ENCODE data around the gene TRAPPC3.

TRAPPC3 gene

GRCh38 chr1:36172983-36173382, 23.7 kb upstream of the TRAPPC3 start (continued):
- TF ChIP-seq PRDM2 (tag by site-specific recombination; IDR thresholded peaks at IDR 0.05; ENCODE audit: borderline replicate concordance): no peak
- no peak for TF ChIP-seq ZNF777 (tag by site-specific recombination; IDR thresholded peaks at IDR 0.05; ENCODE audit: borderline replicate concordance)
- no peak for TF ChIP-seq ZFP69B (tag by site-specific recombination; IDR thresholded peaks at IDR 0.05)
- no peak for TF ChIP-seq ELK4 (IDR thresholded peaks at IDR 0.05; ENCODE audit: borderline replicate concordance, low read depth, low read length)
- TF ChIP-seq ZEB2 (tag by site-specific recombination; IDR thresholded peaks at IDR 0.05): no peak
- no peak for TF ChIP-seq ZNF558 (tag by site-specific recombination; IDR thresholded peaks at IDR 0.05)
- TF ChIP-seq KLF9 (tag by site-specific recombination; IDR thresholded peaks at IDR 0.05; ENCODE audit: low read depth): no peak

GRCh38 chr1:36172017-36172747, 22.9 kb upstream of the TRAPPC3 start:
- Histone ChIP-seq H3K27ac (ENCODE audit: extremely low read depth, low read depth, low read length) (no peak overlapping the region), H3K36me3 (ENCODE audit: control insufficient read depth in 2 of 2, insufficient read depth in 1 of 2, low read length in 2 of 2) (peaks cover 12 to 94% of the 10 kb centered on the region in 2 experiments)
- CTCF ChIA-PET: interaction anchor here (1.0 kb wide), 1 partner anchor 13 kb away, joined by 3 read pairs; no protein-coding TSS in a partner anchor

GRCh38 chr1:36170643-36171412, 21.5 kb upstream of the TRAPPC3 start:
- Histone ChIP-seq H3K27ac (ENCODE audit: extremely low read depth, low read depth, low read length) (no peak overlapping the region), H3K9me3 (ENCODE audit: control insufficient read depth, insufficient read depth, low read depth, low read length) (no peaks in the 10 kb centered on the region), H3K4me3 (ENCODE audit: low read depth, low read length) (no peak overlapping the region), H3K4me1 (ENCODE audit: control insufficient read depth, insufficient read depth, low read length) (no peaks in the 10 kb centered on the region), H3K36me3 (ENCODE audit: control insufficient read depth in 2 of 2, insufficient read depth in 1 of 2, low read length in 2 of 2) (peaks cover 6 to 89% of the 10 kb centered on the region in 2 experiments)
- ChIA-PET CTCF (interaction anchor here (0.9 to 2.6 kb wide), 2 partner anchors 17 to 21 kb away, joined by 3 to 14 read pairs; no protein-coding TSS in a partner anchor), POLR2A (interaction anchor here (0.6 to 2.0 kb wide), 4 partner anchors 9 to 120 kb away, joined by 3 to 7 read pairs (median 3); no protein-coding TSS in a partner anchor)
- TF ChIP-seq ZNF394 (tag by site-specific recombination; IDR thresholded peaks at IDR 0.05; ENCODE audit: borderline replicate concordance) (no peak), ZSCAN23 (tag by site-specific recombination; IDR thresholded peaks at IDR 0.05) (no peak), ZNF324 (tag by site-specific recombination; IDR thresholded peaks at IDR 0.05) (no peak), ZFP41 (tag by site-specific recombination; IDR thresholded peaks at IDR 0.05; ENCODE audit: borderline replicate concordance) (no peak), ZNF174 (tag by site-specific recombination; IDR thresholded peaks at IDR 0.05) (no peak), ZNF335 (tag by site-specific recombination; conservative IDR thresholded peaks at IDR 0.05) (no peak), ZNF433 (tag by site-specific recombination; IDR thresholded peaks at IDR 0.05; ENCODE audit: low read depth) (no peak), INSM2 (tag by site-specific recombination; IDR thresholded peaks at IDR 0.05) (no peak), ZNF311 (tag by site-specific recombination; IDR thresholded peaks at IDR 0.05; ENCODE audit: borderline replicate concordance) (no peak)

More at GRCh38 chr1:36172017-36172747, 22.9 kb upstream of the TRAPPC3 start:
- TF ChIP-seq ZNF112 (tag by site-specific recombination; IDR thresholded peaks at IDR 0.05) (no peak), SP2 (tag by site-specific recombination; IDR thresholded peaks at IDR 0.05) (no peak), ZNF645 (tag by site-specific recombination; IDR thresholded peaks at IDR 0.05) (no peak)
- POLR2A ChIA-PET: no interaction called here
- H3K4me1 ChIP-seq (ENCODE audit: control insufficient read depth, insufficient read depth, low read length): no peaks in the 10 kb centered on the region
- no peaks in the 10 kb centered on the region for H3K9me3 ChIP-seq (ENCODE audit: control insufficient read depth, insufficient read depth, low read depth, low read length)
- H3K4me3 ChIP-seq (ENCODE audit: low read depth, low read length): no peak overlapping the region
